Body of pancreas (tissue), 4 donors: ENCODE measurements around the gene ILDR2. TPM values are rescaled to one million over a fixed set of nuclear protein-coding genes. Genes with fewer than 3 reads are reported as not detected.

ENCODE experiments used
- ATAC-seq: fragments of 150-250 bp; one replicate; pipeline ENCODE4 v1.9.1; 2016
- DNase-seq, 4 donors: peaks; one replicate each; pipeline ENCODE4 v3.0.0-alpha.2; 2019
- H3K27ac ChIP-seq, 4 donors: fragments of 200-600 bp; sonication (generic); 1 replicate in 3 of 4; 2 replicates in 1 of 4; pipeline versions ENCODE4 v1.5.1 to v1.6.1; 2016 to 2019; ENCODE audit warnings: mild to moderate bottlenecking in 1 of 4, mixed read lengths in 1 of 4, moderate library complexity in 1 of 4
- H3K27me3 ChIP-seq, 2 donors: fragments of 200-600 bp; sonication (generic); one replicate each; pipeline ENCODE4 v1.6.0; 2016; ENCODE audit warnings: mild to moderate bottlenecking in 1 of 2
- H3K36me3 ChIP-seq, 2 donors: fragments of 200-600 bp; sonication (generic); replicated peaks in 1 of 2; 2 replicates each; pipeline ENCODE4 v1.5.1; 2016; ENCODE audit warnings: low read depth in 2 of 2; ENCODE audit not compliant: insufficient read depth in 1 of 2
- H3K4me1 ChIP-seq: fragments of 200-600 bp; sonication (generic); one replicate; pipeline ENCODE4 v1.6.0; 2016
- H3K4me3 ChIP-seq, 2 donors: fragments of 200-600 bp; sonication (generic); 1 replicate in 1 of 2; 2 replicates in 1 of 2; pipeline ENCODE4 v1.5.1; 2016 to 2019
- H3K9me3 ChIP-seq, 3 donors: fragments of 200-600 bp; sonication (generic); 1 replicate in 2 of 3; 2 replicates in 1 of 3; pipeline ENCODE4 v1.5.1; 2016
- POLR2A ChIP-seq, 3 donors: fragments of 450-650 bp; IDR thresholded peaks; one replicate each; pipeline ENCODE4 v1.6.1; 2016; ENCODE audit warnings: antibody characterized with exemption in 3 of 3, mild to moderate bottlenecking in 2 of 3
- WGBS, 2 donors: methylation state at CpG; one replicate each; pipeline ENCODE4 v1.1.5; 2017; 5-methylcytosine and 5-hydroxymethylcytosine counted together
- intact Hi-C: fragments of 100-400 bp; cut with DNase I; formaldehyde crosslinking; loops from one replicate; pipeline ENCODE4 v1.15.1; 2023
- total RNA-seq, 2 donors: library from RNA; depleted of rRNA; stranded (reverse); fragments of >200 nt; gene quantifications; one replicate each; pipeline ENCODE4 v1.1.0, GENCODE V29; 2016
- TF ChIP-seq, protein P1 (sequence below), 7 experiments: fragments of 450-650 bp in 4 of 7; fragments of 200-600 bp in 3 of 7; sonication (generic) in 3 of 7; IDR thresholded peaks; one replicate each; pipeline ENCODE4 v1.5.1; 2016 to 2019; ENCODE audit warnings: antibody characterized with exemption in 7 of 7

ILDR2 gene
- total RNA-seq, 2 donors from 2014 or later = 0.52 to 0.66 TPM

GRCh38 chr1:166927701-166928100, 47.6 kb downstream of the ILDR2 start:
- DNase-seq (no peak), ATAC-seq (no peak)
- Histone ChIP-seq H3K36me3 (no peaks in the 10 kb centered on the region), H3K27me3 (no peaks in the 10 kb centered on the region), H3K27ac (no peak overlapping the region), H3K9me3 (no peaks in the 10 kb centered on the region), H3K4me3 (no peak overlapping the region), H3K4me1 (no peaks in the 10 kb centered on the region)
- intact Hi-C loops = no loop called here
- WGBS, 2 donors = 70 to 74% methylated on average over 2 of the region's 2 CpGs
- no peak for TF ChIP-seq POLR2A (IDR thresholded peaks at IDR 0.05)
- TF ChIP-seq, protein P1, sequence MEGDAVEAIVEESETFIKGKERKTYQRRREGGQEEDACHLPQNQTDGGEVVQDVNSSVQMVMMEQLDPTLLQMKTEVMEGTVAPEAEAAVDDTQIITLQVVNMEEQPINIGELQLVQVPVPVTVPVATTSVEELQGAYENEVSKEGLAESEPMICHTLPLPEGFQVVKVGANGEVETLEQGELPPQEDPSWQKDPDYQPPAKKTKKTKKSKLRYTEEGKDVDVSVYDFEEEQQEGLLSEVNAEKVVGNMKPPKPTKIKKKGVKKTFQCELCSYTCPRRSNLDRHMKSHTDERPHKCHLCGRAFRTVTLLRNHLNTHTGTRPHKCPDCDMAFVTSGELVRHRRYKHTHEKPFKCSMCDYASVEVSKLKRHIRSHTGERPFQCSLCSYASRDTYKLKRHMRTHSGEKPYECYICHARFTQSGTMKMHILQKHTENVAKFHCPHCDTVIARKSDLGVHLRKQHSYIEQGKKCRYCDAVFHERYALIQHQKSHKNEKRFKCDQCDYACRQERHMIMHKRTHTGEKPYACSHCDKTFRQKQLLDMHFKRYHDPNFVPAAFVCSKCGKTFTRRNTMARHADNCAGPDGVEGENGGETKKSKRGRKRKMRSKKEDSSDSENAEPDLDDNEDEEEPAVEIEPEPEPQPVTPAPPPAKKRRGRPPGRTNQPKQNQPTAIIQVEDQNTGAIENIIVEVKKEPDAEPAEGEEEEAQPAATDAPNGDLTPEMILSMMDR (IDR thresholded peaks at IDR 0.05) = no peak

DNA sequence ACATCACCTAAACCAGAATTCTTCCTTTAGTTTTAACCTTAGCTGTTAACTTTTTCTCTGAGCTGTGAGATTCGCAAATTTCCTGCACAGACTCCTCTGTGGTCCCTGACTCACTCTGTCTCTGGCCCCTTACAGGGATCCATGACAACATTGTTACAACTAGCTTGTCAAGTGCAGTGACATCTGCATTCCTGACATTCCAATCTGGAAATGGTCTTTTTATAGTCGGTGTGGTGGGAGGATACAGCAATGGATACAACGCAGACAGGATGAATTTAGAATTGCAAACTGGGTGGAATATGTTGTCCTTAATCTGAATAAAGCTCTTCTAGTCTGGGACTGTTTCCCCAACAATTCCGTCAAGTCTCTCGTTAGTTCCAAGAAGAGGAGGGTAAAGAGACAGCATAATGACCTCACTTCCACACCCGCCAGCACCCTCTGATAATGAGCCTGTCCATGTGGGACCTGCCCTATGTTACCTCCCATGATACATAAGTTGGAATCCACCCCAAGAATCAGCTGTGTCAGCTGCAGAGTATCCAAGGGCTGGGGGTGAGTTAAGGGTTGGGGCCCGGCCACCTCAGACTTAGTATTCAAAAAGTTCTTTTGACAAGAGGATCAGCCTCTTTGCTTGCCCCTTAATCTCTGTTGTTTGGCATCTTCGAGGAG, 49.4 kb downstream of the ILDR2 start:
- Histone ChIP-seq H3K27ac (no peak overlapping the region), H3K4me1 (peaks cover 4% of the 10 kb centered on the region)
- WGBS, 2 donors = 79 to 82% methylated on average over 8 of the region's 8 CpGs

GRCh38 chr1:166924823-166925541, 50.4 kb downstream of the ILDR2 start:
- no peak overlapping the region for H3K27ac ChIP-seq
- 48 to 66% methylated on average over 3 of the region's 3 CpGs for WGBS, 2 donors
- DNase-seq = no peak
- no peak for TF ChIP-seq POLR2A (IDR thresholded peaks at IDR 0.05)
- TF ChIP-seq, protein P1 (IDR thresholded peaks at IDR 0.05) = no peak
- no peaks in the 10 kb centered on the region for H3K36me3 ChIP-seq
- peaks cover 0 to 10% of the 10 kb centered on the region in 2 donors for H3K27me3 ChIP-seq
- intact Hi-C loops = no loop called here
- H3K4me1 ChIP-seq = peaks cover 11% of the 10 kb centered on the region
- ATAC-seq = no peak
- H3K9me3 ChIP-seq = no peaks in the 10 kb centered on the region
- H3K4me3 ChIP-seq = no peak overlapping the region

More for the DNA sequence above, 49.4 kb downstream of the ILDR2 start:
- DNase-seq = no peak
- H3K9me3 ChIP-seq = no peaks in the 10 kb centered on the region
- H3K4me3 ChIP-seq = no peak overlapping the region
- no peak for ATAC-seq
- intact Hi-C loops = no loop called here
- no peaks in the 10 kb centered on the region for H3K36me3 ChIP-seq
- no peak for TF ChIP-seq POLR2A (IDR thresholded peaks at IDR 0.05)
- TF ChIP-seq, protein P1 (IDR thresholded peaks at IDR 0.05) = no peak
- H3K27me3 ChIP-seq = peaks cover 0 to 1% of the 10 kb centered on the region in 2 donors

- Histone ChIP-seq H3K27ac (no peak overlapping the region), H3K4me3 (no peak overlapping the region), H3K27me3 (peaks cover 0 to 10% of the 10 kb centered on the region in 2 donors), H3K36me3 (no peaks in the 10 kb centered on the region), H3K4me1 (peaks cover 11% of the 10 kb centered on the region), H3K9me3 (no peaks in the 10 kb centered on the region)
- DNase-seq (peak in 1 of 4 donors; percentile 14), ATAC-seq (peak; percentile 33)
- TF ChIP-seq, protein P1 (IDR thresholded peaks at IDR 0.05) = no peak
- no peak for TF ChIP-seq POLR2A (IDR thresholded peaks at IDR 0.05)
- 7 to 17% methylated on average over 3 to 87 of the region's 113 CpGs for WGBS, 2 donors
- intact Hi-C loops = no loop called here
Observed at GRCh38 chr1:166920561-166921475, 54.5 kb downstream of the ILDR2 start.
